Measurements from ENCODE around the gene C7orf25. TPM values are rescaled to one million over a fixed set of nuclear protein-coding genes. Genes with fewer than 3 reads are reported as not detected.

C7orf25 gene
- total RNA-seq, 1 experiment from 2014 or later = 2.7 TPM

- no peak for TF ChIP-seq CTCF (IDR thresholded peaks at IDR 0.05; ENCODE audit: insufficient read depth in 1 of 2, low read depth in 1 of 2, low read length in 1 of 2, severe bottlenecking in 1 of 2, unreplicated experiment in 1 of 2)
- Mint-ChIP-seq H3K4me3 (ENCODE audit: unreplicated experiment) (peak overlapping the region; percentile 95), H3K9me3 (ENCODE audit: unreplicated experiment) (no peaks in the 10 kb centered on the region), H3K27ac (ENCODE audit: unreplicated experiment) (peak overlapping the region; percentile 99), H3K27me3 (ENCODE audit: insufficient read depth, unreplicated experiment) (no peaks in the 10 kb centered on the region), H3K36me3 (ENCODE audit: insufficient read depth, unreplicated experiment) (peaks cover 29% of the 10 kb centered on the region), H3K4me1 (ENCODE audit: low read depth, unreplicated experiment) (peaks cover 14% of the 10 kb centered on the region)
- DNase-seq = peak in 1 of 2 experiments; percentile 10
- intact Hi-C loops (cut with micrococcal nuclease; ENCODE audit: unreplicated experiment) = loop anchor here (1.0 to 2.0 kb wide), 2 partner anchors 22 to 44 kb away; no protein-coding TSS in a partner anchor
- ChIA-PET CTCF (interaction anchor here (1.2 to 2.3 kb wide), 2 partner anchors 8 to 328 kb away, joined by 3 to 19 read pairs; no protein-coding TSS in a partner anchor), POLR2A (interaction anchor here (0.6 to 2.3 kb wide), 4 partner anchors 9 to 650 kb away, joined by 3 to 10 read pairs (median 8); partner anchors contain the start of genes C7orf25 and STK17A)
- peaks cover 10% of the 10 kb centered on the region for H3K4me1 ChIP-seq
- no peaks in the 10 kb centered on the region; the same call in 1 of the 2 replicates for H3K36me3 ChIP-seq (ENCODE audit: control insufficient read depth, insufficient read depth, low read length)
- H3K27me3 ChIP-seq (replicated peaks; ENCODE audit: control insufficient read depth, insufficient read depth, low read length) = no peaks in the 10 kb centered on the region
- H3K4me3 ChIP-seq (ENCODE audit: low read depth, low read length) = peak overlapping the region; percentile 90
- TSS peak; percentile 57 for BruUV-seq (replicated peaks)
- H3K9me3 ChIP-seq = no peaks in the 10 kb centered on the region
Observed at GRCh38 chr7:42932811-42933591, 21.1 kb upstream of the C7orf25 start.

- peak; percentile 96 to 97 for DNase-seq
- no peaks in the 10 kb centered on the region for H3K36me3 ChIP-seq (ENCODE audit: control insufficient read depth, insufficient read depth, low read length)
- Mint-ChIP-seq H3K4me3 (ENCODE audit: unreplicated experiment) (peak within 1 kb of the TSS; percentile 95), H3K27me3 (ENCODE audit: insufficient read depth, unreplicated experiment) (no peaks in the 10 kb centered on the region), H3K27ac (ENCODE audit: unreplicated experiment) (peak within 1 kb of the TSS; percentile 99), H3K36me3 (ENCODE audit: insufficient read depth, unreplicated experiment) (peaks cover 23% of the 10 kb centered on the region), H3K4me1 (ENCODE audit: low read depth, unreplicated experiment) (peaks cover 14% of the 10 kb centered on the region), H3K9me3 (ENCODE audit: unreplicated experiment) (no peaks in the 10 kb centered on the region)
- ChIA-PET POLR2A (interaction anchor here (0.6 to 2.3 kb wide), 9 partner anchors 8 to 937 kb away, joined by 3 to 10 read pairs (median 4); partner anchors contain the start of genes C7orf25, MRPS24 and STK17A), CTCF (interaction anchor here (0.7 to 2.3 kb wide), 3 partner anchors 9 to 991 kb away, joined by 3 to 19 read pairs (median 3); no protein-coding TSS in a partner anchor)
- peaks cover 10% of the 10 kb centered on the region for H3K4me1 ChIP-seq
- peak within 1 kb of the TSS; percentile 90 for H3K4me3 ChIP-seq (ENCODE audit: low read depth, low read length)
- intact Hi-C loops (cut with micrococcal nuclease; ENCODE audit: unreplicated experiment) = loop anchor here (1.0 to 2.0 kb wide), 2 partner anchors 21 to 43 kb away; no protein-coding TSS in a partner anchor
- H3K9me3 ChIP-seq = no peaks in the 10 kb centered on the region
- TSS peak; percentile 74 for BruUV-seq (replicated peaks)
- no peak for TF ChIP-seq CTCF (IDR thresholded peaks at IDR 0.05; ENCODE audit: insufficient read depth in 1 of 2, low read depth in 1 of 2, low read length in 1 of 2, severe bottlenecking in 1 of 2, unreplicated experiment in 1 of 2)
- H3K27me3 ChIP-seq (replicated peaks; ENCODE audit: control insufficient read depth, insufficient read depth, low read length) = no peaks in the 10 kb centered on the region
Observed at GRCh38 chr7:42931834-42932651, 20.2 kb upstream of the C7orf25 start, which contains the start of the genes MRPL32 and PSMA2. TSS of gene MRPL32 (plus strand) at chr7:42932376. CDS start at chr7:42932387, 11 bp downstream. TSS of gene PSMA2 (minus strand) at chr7:42932174. CDS start at chr7:42932158, 16 bp downstream.
